GM19324 (cell line): ENCODE data around the gene HNRNPC.
"Not testable (repeated sequence)": the region's sequence is repeated elsewhere in the genome, so short reads cannot be mapped to it uniquely, and the experiment has no call there.

Source experiments
- ATAC-seq: cut with Tn5 transposase; IDR thresholded peaks from one replicate; pipeline ENCODE4 v1.9.1; 2021; ENCODE audit warnings: mild to moderate bottlenecking, moderate library complexity; ENCODE audit not compliant: unreplicated experiment, low FRiP score

HNRNPC gene

DNA sequence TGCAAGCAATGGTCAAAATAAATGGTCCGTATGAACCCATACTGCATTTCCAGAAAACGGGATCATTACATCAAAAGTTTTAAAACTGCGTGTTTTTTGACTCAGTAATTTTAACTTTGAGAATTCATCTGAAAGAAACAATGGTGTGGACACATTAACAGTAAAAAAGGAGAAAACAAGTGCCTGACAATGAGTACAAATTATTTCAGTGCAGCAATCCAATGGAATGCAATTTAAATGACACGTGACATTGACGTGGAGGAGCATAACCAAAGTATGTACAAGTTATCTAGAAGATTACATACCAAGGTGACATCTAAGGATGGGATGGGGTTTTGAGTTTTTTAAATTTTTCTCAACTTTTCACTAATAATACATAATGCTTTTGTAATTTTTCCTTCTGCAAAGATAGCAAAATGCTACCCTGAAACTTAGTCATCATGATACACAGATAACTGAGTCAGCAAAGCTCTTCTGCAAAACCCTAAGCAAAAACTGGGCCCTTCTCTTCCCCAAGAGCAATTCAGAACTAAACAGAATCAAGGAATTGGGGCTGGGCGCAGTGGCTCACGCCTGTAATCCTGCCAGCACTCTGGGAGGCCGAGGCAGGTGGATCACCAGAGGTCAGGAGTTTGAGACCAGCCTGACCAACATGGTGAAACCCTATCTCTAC lies 20.4 kb downstream of the HNRNPC start:
- no peak for ATAC-seq

DNA sequence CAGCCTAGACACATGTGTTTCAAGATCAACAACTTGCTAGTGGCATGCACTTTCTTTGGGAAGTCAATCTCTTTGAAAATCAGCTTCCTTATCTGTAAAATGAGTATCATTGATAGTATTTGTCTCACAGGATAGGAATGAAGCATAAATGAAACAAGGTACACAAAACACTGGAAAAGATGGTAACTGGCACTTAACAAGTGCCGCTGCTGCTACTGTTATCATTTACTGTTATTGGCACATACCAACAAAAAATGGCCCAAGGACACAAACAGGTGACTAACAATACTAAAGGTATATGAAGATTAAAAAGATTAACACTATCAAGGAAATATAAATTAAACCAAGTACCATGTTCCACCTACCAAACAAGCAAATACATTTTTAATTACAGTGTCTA lies 20.9 kb downstream of the HNRNPC start:
- ATAC-seq, result no peak

DNA sequence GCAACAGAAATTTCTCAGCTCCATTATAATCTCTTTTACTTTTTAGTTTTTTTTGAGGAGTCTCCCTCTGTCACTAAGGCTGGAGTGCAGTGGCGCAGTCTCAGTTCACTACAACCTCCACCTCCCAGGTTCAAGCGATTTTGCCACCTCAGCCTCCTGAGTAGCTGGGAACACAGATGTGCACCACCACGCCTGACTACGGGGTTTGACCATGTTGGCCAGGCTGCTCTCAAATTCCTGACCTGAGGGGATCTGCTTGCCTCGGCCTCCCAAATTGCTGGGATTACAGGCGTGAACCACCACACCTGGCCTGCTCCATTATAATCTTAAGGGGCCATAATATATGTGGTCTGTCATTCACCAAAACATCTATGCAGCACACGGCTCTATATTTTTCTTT lies 23.4 kb downstream of the HNRNPC start:
- ATAC-seq, result no peak

- ATAC-seq, result no peak
Measured at GRCh38 chr14:21244544-21244943, 24.7 kb downstream of the HNRNPC start.

DNA sequence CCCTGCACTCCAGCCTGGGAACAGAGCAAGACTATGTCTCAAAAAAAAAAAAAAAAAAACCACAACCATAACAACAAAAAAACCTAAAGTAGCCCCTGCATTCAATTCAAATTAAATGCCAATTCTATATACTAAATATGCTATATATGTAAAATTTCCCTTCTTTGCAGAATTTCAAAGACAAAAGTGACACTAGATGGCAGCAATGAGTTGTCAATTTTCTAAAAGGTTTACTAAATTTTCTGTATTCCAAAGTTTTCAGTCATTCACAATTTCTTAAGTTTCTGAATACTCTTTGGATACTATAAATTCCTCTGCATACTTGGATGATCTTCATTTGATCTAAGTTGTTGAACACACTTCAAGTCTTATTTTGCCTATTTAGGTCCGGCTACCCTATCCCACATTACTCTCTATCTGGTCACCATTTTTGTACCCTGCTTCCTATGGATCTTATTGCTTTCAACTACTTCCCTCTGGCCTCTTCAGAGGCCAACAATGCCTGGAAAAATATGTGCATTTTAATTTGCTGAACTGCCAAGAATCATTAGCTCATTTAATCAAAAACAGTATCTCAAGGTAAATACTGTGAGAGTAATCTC lies 27.9 kb downstream of the HNRNPC start:
- ATAC-seq, result no peak

GRCh38 chr14:21240417-21240816 lies 28.8 kb downstream of the HNRNPC start:
- no peak for ATAC-seq

- ATAC-seq, result no peak
Measured at GRCh38 chr14:21238823-21239518, 30.3 kb downstream of the HNRNPC start.

GRCh38 chr14:21236948-21237797 lies 32.1 kb downstream of the HNRNPC start:
- no peak for ATAC-seq

DNA sequence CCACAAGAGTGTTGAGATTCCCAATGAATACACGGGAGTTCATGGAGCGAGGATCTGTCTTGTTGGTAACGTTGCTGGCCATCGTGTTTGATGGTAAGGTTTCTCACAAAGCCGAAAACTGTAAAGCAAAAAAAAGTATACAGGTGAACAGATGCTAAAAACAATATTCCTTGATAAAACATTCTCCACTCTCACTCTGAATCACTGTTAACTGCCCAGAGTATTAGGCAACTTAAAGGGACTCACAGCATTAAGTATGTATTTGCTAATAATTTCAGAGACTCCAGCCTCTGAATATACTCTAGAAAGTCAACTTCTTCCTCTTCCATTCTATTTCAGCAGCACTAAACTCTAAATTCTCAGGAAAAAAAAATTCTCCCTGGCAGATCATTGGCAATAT lies 35.1 kb downstream of the HNRNPC start:
- no peak for ATAC-seq

- ATAC-seq, result no peak
Measured at GRCh38 chr14:21233457-21234076, 35.7 kb downstream of the HNRNPC start.

- no peak for ATAC-seq
Measured at GRCh38 chr14:21231020-21231652, 38.1 kb downstream of the HNRNPC start.

DNA sequence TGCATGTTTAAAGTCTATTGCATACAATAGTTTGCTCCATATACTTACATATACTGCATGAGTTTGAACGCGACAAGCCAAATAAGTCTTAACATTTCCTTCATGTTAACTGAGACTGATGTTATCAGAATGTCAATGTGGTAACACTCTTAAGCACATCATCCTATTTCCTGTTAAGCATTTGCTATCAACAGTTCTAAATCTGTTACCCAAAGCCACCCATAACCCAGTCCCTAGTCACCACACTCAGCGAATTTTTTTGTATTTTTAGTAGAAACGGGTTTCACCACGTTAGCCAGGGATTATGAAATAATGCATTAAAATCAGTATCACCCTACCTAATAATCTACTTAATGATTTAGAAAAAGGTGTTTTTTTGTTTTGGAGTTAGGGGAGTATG lies 39.4 kb downstream of the HNRNPC start:
- ATAC-seq, result no peak

GRCh38 chr14:21227981-21228380 lies 41.3 kb downstream of the HNRNPC start:
- no peak for ATAC-seq

DNA sequence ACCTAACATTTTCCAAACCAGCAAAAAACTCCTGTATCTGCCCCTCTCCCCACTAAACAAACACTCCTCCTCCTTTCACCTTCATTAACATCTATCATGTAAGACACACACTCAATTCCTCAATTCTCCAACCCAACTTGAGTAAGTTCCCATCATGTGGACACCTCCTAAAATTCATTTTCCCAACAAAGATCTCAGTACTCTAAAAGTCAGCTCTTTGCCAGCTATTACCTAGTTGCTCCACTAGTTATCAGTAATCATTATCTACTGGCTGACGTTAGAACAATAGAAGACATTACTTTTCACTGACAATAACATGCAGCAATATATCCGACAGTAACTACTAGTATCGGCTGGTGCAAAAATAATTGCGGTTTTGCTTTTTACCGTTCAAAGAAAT lies 42.1 kb downstream of the HNRNPC start:
- ATAC-seq, result no peak

GRCh38 chr14:21226467-21226866 lies 42.8 kb downstream of the HNRNPC start:
- no peak for ATAC-seq

GRCh38 chr14:21225164-21225563 lies 44.1 kb downstream of the HNRNPC start:
- ATAC-seq, result not testable (repeated sequence)

DNA sequence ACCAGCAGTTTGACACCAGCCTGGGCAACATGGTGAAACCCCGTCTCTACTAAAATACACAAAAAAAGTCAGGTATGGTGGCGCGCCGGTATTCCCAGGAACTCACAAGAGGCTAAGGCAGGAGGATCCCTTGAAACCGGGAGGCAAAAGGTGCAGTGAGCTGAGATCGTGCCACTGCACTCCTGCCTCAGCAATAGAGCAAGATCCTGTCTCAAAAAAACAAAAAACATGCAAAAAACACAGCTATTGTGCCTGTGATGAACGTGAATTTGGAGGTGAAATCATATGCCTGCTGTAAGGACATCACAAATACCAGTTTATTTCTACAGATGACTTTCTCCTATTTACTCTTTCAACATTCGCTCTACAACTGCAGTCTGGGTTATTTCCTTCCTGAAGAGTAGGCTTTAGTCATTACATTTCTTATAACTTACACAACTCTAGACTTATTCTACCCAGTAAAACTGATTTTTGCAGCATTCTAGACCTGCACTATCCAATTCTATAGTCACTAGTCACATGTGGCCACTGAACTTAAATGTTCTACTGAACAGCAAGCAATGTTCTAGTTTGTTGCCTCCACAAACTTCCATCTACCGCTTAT lies 48.3 kb downstream of the HNRNPC start:
- ATAC-seq, result no peak

- no peak for ATAC-seq
Measured at GRCh38 chr14:21219561-21220111, 49.6 kb downstream of the HNRNPC start.

DNA sequence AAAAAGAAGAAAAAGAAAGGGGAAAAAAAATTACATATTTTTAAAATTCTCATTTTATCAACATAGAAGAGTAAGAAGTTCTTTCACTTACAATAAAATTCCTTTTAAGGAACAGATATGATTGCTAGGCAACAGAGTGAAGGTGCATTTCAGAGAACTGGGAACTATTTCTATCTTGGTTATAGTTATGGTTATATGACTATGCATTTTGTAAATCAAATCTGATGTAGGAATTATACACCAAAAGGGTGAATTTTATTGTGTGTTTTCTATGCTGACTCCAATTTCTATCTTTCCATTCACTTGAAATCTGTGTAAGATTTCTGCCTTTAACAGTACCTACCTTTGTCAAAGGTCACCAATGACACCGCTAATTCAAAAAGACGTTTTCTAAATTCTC lies 50.1 kb downstream of the HNRNPC start:
- ATAC-seq, result no peak
